Adrenal gland (tissue), 19 donors: ENCODE data around the gene RAB34. TPM values are rescaled to one million over a fixed set of nuclear protein-coding genes. Genes with fewer than 3 reads are reported as not detected.

Experiments used
- DNase-seq, 7 donors: peaks; one replicate each; pipeline ENCODE4 v3.0.0-alpha.2; 2019 to 2020
- H3K27ac ChIP-seq, 5 donors: fragments of 200-600 bp; sonication (generic) in 4 of 5; 1 replicate in 3 of 5; 2 replicates in 2 of 5; pipeline versions ENCODE4 v1.5.1 to v1.8.0; 2016 to 2020; ENCODE audit warnings: mild to moderate bottlenecking in 1 of 5
- H3K27me3 ChIP-seq: fragments of 200-600 bp; 2 replicates; pipeline ENCODE4 v1.8.0; 2021
- H3K36me3 ChIP-seq, 2 donors: fragments of 200-600 bp; replicated peaks in 1 of 2; 1 replicate in 1 of 2; 2 replicates in 1 of 2; pipeline versions ENCODE4 v1.5.1 to v1.8.0; 2018 to 2022
- H3K4me1 ChIP-seq, 2 donors: fragments of 200-600 bp; replicated peaks in 1 of 2; 1 replicate in 1 of 2; 2 replicates in 1 of 2; pipeline versions ENCODE4 v1.5.1 to v1.8.0; 2018 to 2021
- H3K4me3 ChIP-seq, 4 donors: fragments of 200-600 bp; sonication (generic) in 3 of 4; one replicate each; pipeline ENCODE4 v1.5.1; 2016 to 2018
- H3K9me3 ChIP-seq, 3 donors: fragments of 200-600 bp; sonication (generic) in 1 of 3; replicated peaks in 1 of 3; 1 replicate in 2 of 3; 2 replicates in 1 of 3; pipeline versions ENCODE4 v1.5.1 to v1.8.0; 2016 to 2021
- CTCF ChIP-seq, 6 experiments: fragments of 450-650 bp in 4 of 6; fragments of 200-600 bp in 2 of 6; sonication (generic) in 1 of 6; IDR thresholded peaks; 1 replicate in 5 of 6; 2 replicates in 1 of 6; pipeline versions ENCODE4 v1.5.1 to v1.8.0; 2016 to 2021; ENCODE audit warnings: antibody characterized with exemption in 6 of 6, mild to moderate bottlenecking in 2 of 6, moderate library complexity in 1 of 6
- POLR2A ChIP-seq, 2 donors: fragments of 450-650 bp; IDR thresholded peaks; one replicate each; pipeline ENCODE4 v1.6.1; 2017; ENCODE audit warnings: antibody characterized with exemption in 2 of 2, mild to moderate bottlenecking in 2 of 2, moderate library complexity in 1 of 2
- WGBS, 4 donors: extraction: QIAGEN DNeasy Blood & Tissue Kit in 2 of 4; methylation state at CpG; one replicate each; pipeline versions ENCODE4 v1.1.5 to v1.1.7; 2013 to 2017; 5-methylcytosine and 5-hydroxymethylcytosine counted together
- intact Hi-C, 2 donors: fragments of 100-400 bp; cut with DNase I; formaldehyde crosslinking; loops; one replicate each; pipeline versions ENCODE4 v1.14.1 to v1.15.0; 2022 to 2023
- long read RNA-seq, 10 donors: library from polyadenylated mRNA in 3 of 10; unstranded in 2 of 10; stranded (forward) in 1 of 10; transcript quantifications; one replicate each; pipeline ENCODE4 v2.0.0 and lab custom pipeline, GENCODE V29; 2021 to 2026
- polyA plus RNA-seq, 3 donors: library from polyadenylated mRNA; stranded (reverse); fragments of 200-250 nt in 2 of 3; fragments of 350-450 nt in 1 of 3; fragmentation: Illumina TruSeq in 1 of 3; extraction: RNeasy Lipid Tissue Mini Kit (QIAGEN cat#74804) in 1 of 3; gene quantifications; one replicate each; pipeline ENCODE4 v1.2.3, GENCODE V29; 2013 to 2014
- total RNA-seq, 9 donors: library from RNA; depleted of rRNA in 4 of 9; stranded (reverse); fragments of >200 nt in 4 of 9; fragments of 120-200 nt in 1 of 9; fragmentation: NEBNext Ultra II Directional in 1 of 9; extraction: Animal tissue kit (Norgen Biotek cat#: 25700) in 1 of 9; gene quantifications; one replicate each; pipeline versions ENCODE4 v1.1.0 to v1.2.4, GENCODE V29; 2013 to 2023
- donor health status: healthy with polysubstance abuse.
- donor health status: Bipolar disorder and iron deficiency.
- donor health status: DM: yes; HTN: yes; CAD: no.
- donor health status: DM: no; HTN: no; CAD: no.
- donor health status: DM: no; HTN: no; CAD: no.
- donor health status: DM: yes; HTN: yes; CAD: no.

The RAB34 gene
- total RNA-seq (100 to 1,000 TPM; 111 to 332 (median 150) TPM), polyA plus RNA-seq (100 to 1,000 TPM; 114 to 195 (median 139) TPM)
- long read RNA-seq, donor 1, transcript RAB34-201 (11 exons, 1,592 nt): major isoform, 8 of 2,032 reads
- long read RNA-seq, donor 1, transcript RAB34-210 (11 exons, 863 nt): minor isoform, 5 of 2,032 reads
- long read RNA-seq, donor 1, transcript RAB34-204 (10 exons, 1,766 nt): minor isoform, 6 of 2,032 reads
- long read RNA-seq, donor 1, partial matches to known transcripts: 1,935 of 2,032 reads
- long read RNA-seq, donor 1, other reads (novel, unspliced or antisense): 74 of 2,032 reads
- long read RNA-seq, donor 2, partial matches to known transcripts: 147 of 1,512 reads
- long read RNA-seq, donor 2, other reads (novel, unspliced or antisense): 1,355 of 1,512 reads
- long read RNA-seq, donor 3, transcript RAB34-210 (11 exons, 863 nt): major isoform, 6 of 24 reads
- long read RNA-seq, donor 3, partial matches to known transcripts: 8 of 24 reads
- long read RNA-seq, donor 3, other reads (novel, unspliced or antisense): 0 of 24 reads
- long read RNA-seq, donor 4, transcript RAB34-204 (10 exons, 1,766 nt): minor isoform, 18 of 119 reads
- long read RNA-seq, donor 4, transcript RAB34-201 (11 exons, 1,592 nt): major isoform, 34 of 119 reads
- long read RNA-seq, donor 4, transcript RAB34-210 (11 exons, 863 nt): minor isoform, 23 of 119 reads
- long read RNA-seq, donor 4, transcript RAB34-211 (11 exons, 1,184 nt): minor isoform, 8 of 119 reads
- long read RNA-seq, donor 4, partial matches to known transcripts: 7 of 119 reads
- long read RNA-seq, donor 4, other reads (novel, unspliced or antisense): 26 of 119 reads
- long read RNA-seq, donor 5, transcript RAB34-201 (11 exons, 1,592 nt): major isoform, 77 of 291 reads
- long read RNA-seq, donor 5, transcript RAB34-203 (10 exons, 1,597 nt): minor isoform, 10 of 291 reads
- long read RNA-seq, donor 5, transcript RAB34-210 (11 exons, 863 nt): minor isoform, 43 of 291 reads
- long read RNA-seq, donor 5, transcript RAB34-204 (10 exons, 1,766 nt): minor isoform, 71 of 291 reads
- long read RNA-seq, donor 5, partial matches to known transcripts: 20 of 291 reads
- long read RNA-seq, donor 5, other reads (novel, unspliced or antisense): 60 of 291 reads
- long read RNA-seq, donor 6, transcript RAB34-204 (10 exons, 1,766 nt): major isoform, 20 of 97 reads
- long read RNA-seq, donor 6, transcript RAB34-201 (11 exons, 1,592 nt): minor isoform, 18 of 97 reads
- long read RNA-seq, donor 6, transcript RAB34-210 (11 exons, 863 nt): minor isoform, 12 of 97 reads
- long read RNA-seq, donor 6, transcript RAB34-203 (10 exons, 1,597 nt): minor isoform, 9 of 97 reads
- long read RNA-seq, donor 6, partial matches to known transcripts: 9 of 97 reads
- long read RNA-seq, donor 6, other reads (novel, unspliced or antisense): 24 of 97 reads
- long read RNA-seq, donor 7, partial matches to known transcripts: 16 of 24 reads
- long read RNA-seq, donor 7, other reads (novel, unspliced or antisense): 0 of 24 reads
- long read RNA-seq, donor 8, transcript RAB34-204 (10 exons, 1,766 nt): major isoform, 12 of 79 reads
- long read RNA-seq, donor 8, transcript RAB34-210 (11 exons, 863 nt): minor isoform, 7 of 79 reads
- long read RNA-seq, donor 8, transcript RAB34-201 (11 exons, 1,592 nt): minor isoform, 7 of 79 reads
- long read RNA-seq, donor 8, partial matches to known transcripts: 45 of 79 reads
- long read RNA-seq, donor 8, other reads (novel, unspliced or antisense): 0 of 79 reads
- long read RNA-seq, donor 9, partial matches to known transcripts: 2,293 of 2,403 reads
- long read RNA-seq, donor 9, other reads (novel, unspliced or antisense): 97 of 2,403 reads
- long read RNA-seq, donor 10, partial matches to known transcripts: 1,652 of 1,735 reads
- long read RNA-seq, donor 10, other reads (novel, unspliced or antisense): 75 of 1,735 reads

GRCh38 chr17:28717578-28718332, at the start of gene RAB34:
Gene RAB34 (minus strand): TSS chr17:28717868. CDS start chr17:28717266, 602 bp downstream.
- Histone ChIP-seq H3K27me3 (no peaks in the 10 kb centered on the region), H3K4me1 (peaks cover 37 to 47% of the 10 kb centered on the region in 2 donors), H3K4me3 (peak within 1 kb of the TSS; percentile 5 to 91 (median 44)), H3K9me3 (no peaks in the 10 kb centered on the region), H3K36me3 (peaks cover 0 to 41% of the 10 kb centered on the region in 2 donors), H3K27ac (peak within 1 kb of the TSS; percentile 78 to 95 (median 92))
- TF ChIP-seq POLR2A (IDR thresholded peaks at IDR 0.05) (peak in 1 of 2 donors; percentile 58), CTCF (IDR thresholded peaks at IDR 0.05) (peak in 1 of 6 experiments; percentile 16)
- intact Hi-C loops: no loop called here
- WGBS, 4 donors: 2 to 14% (median 3%) methylated on average over 4 to 60 of the region's 60 CpGs
- DNase-seq: peak; percentile 71 to 86 (median 83)

- 86 to 90% (median 89%) methylated on average over 4 of the region's 4 CpGs for WGBS, 4 donors
- Histone ChIP-seq H3K4me3 (no peak overlapping the region), H3K4me1 (peaks cover 0 to 5% of the 10 kb centered on the region in 2 donors), H3K9me3 (no peaks in the 10 kb centered on the region), H3K27me3 (no peaks in the 10 kb centered on the region), H3K36me3 (no peaks in the 10 kb centered on the region), H3K27ac (no peak overlapping the region)
- no peak for TF ChIP-seq POLR2A (IDR thresholded peaks at IDR 0.05)
- TF ChIP-seq CTCF (IDR thresholded peaks at IDR 0.05): no peak
- intact Hi-C loops: no loop called here
- peak in 1 of 7 donors; percentile 13 for DNase-seq
Measured at GRCh38 chr17:28765038-28765437, 47.4 kb upstream of the RAB34 start.

- Histone ChIP-seq H3K9me3 (no peaks in the 10 kb centered on the region), H3K4me1 (peaks cover 0 to 5% of the 10 kb centered on the region in 2 donors), H3K4me3 (no peak overlapping the region), H3K27me3 (no peaks in the 10 kb centered on the region), H3K27ac (peak overlapping the region in 1 of 5 donors; percentile 24), H3K36me3 (peaks cover 0 to 8% of the 10 kb centered on the region in 2 donors)
- intact Hi-C loops: loop anchor here in 1 of 2 donors (5.0 kb wide), 1 partner anchor 133 kb away; the partner anchor contains the start of gene FLOT2
- TF ChIP-seq POLR2A (IDR thresholded peaks at IDR 0.05) (no peak), CTCF (IDR thresholded peaks at IDR 0.05) (peak; percentile 81 to 97 (median 87))
- DNase-seq: peak; percentile 83 to 96 (median 89)
- WGBS, 4 donors: 37 to 52% (median 45%) methylated on average over 5 of the region's 5 CpGs
Measured at GRCh38 chr17:28763804-28764266, 46.2 kb upstream of the RAB34 start.
